Measurements from ENCODE around the gene ASPHD2. TPM values are rescaled to one million over a fixed set of nuclear protein-coding genes. Genes with fewer than 3 reads are reported as not detected.

The ASPHD2 gene
- total and polyA plus RNA-seq, 4 donors, result 0.31 to 1.6 (median 0.95) TPM

- Histone ChIP-seq H3K9me3 (ENCODE audit: control insufficient read depth in 4 of 4, insufficient read depth in 3 of 4, low read length in 3 of 4) (no peaks in the 10 kb centered on the region), H3K4me3 (no peak overlapping the region), H3K4me1 (ENCODE audit: control insufficient read depth in 5 of 5, insufficient read depth in 5 of 5, low read length in 5 of 5) (no peaks in the 10 kb centered on the region), H3K27me3 (ENCODE audit: control insufficient read depth in 3 of 3, insufficient read depth in 3 of 3, low read length in 2 of 3) (no peaks in the 10 kb centered on the region), H3K27ac (ENCODE audit: low read depth in 1 of 2, low read length in 1 of 2) (no peak overlapping the region), H3K36me3 (ENCODE audit: control insufficient read depth in 4 of 4, insufficient read depth in 4 of 4, low read length in 4 of 4) (peaks cover 0 to 13% (median 3%) of the 10 kb centered on the region in 4 donors), H3K9ac (ENCODE audit: insufficient read depth in 1 of 2, low read length in 2 of 2) (no peak overlapping the region)
- ATAC-seq (ENCODE audit: insufficient read depth, low FRiP score) (no peak), DNase-seq (no peak)
- no peak for TF ChIP-seq CTCF (IDR thresholded peaks at IDR 0.05; ENCODE audit: control extremely low read depth, extremely low read depth)
- 86 to 89% methylated on average over 17 of the region's 17 CpGs for WGBS, 2 donors
Measured at GRCh38 chr22:26446808-26447515, 17.9 kb downstream of the ASPHD2 start.

GRCh38 chr22:26447584-26448329, 18.7 kb downstream of the ASPHD2 start:
- H3K27me3 ChIP-seq (ENCODE audit: control insufficient read depth in 3 of 3, insufficient read depth in 3 of 3, low read length in 2 of 3), result no peaks in the 10 kb centered on the region
- no peaks in the 10 kb centered on the region for H3K4me1 ChIP-seq (ENCODE audit: control insufficient read depth in 5 of 5, insufficient read depth in 5 of 5, low read length in 5 of 5)
- DNase-seq (no peak), ATAC-seq (ENCODE audit: insufficient read depth, low FRiP score) (no peak)
- H3K27ac ChIP-seq (ENCODE audit: low read depth in 1 of 2, low read length in 1 of 2), result no peak overlapping the region
- peaks cover 0 to 19% (median 6%) of the 10 kb centered on the region in 4 donors for H3K36me3 ChIP-seq (ENCODE audit: control insufficient read depth in 4 of 4, insufficient read depth in 4 of 4, low read length in 4 of 4)
- TF ChIP-seq CTCF (IDR thresholded peaks at IDR 0.05; ENCODE audit: control extremely low read depth, extremely low read depth), result no peak
- no peak overlapping the region for H3K9ac ChIP-seq (ENCODE audit: insufficient read depth in 1 of 2, low read length in 2 of 2)
- 78 to 84% methylated on average over 15 of the region's 15 CpGs for WGBS, 2 donors
- H3K9me3 ChIP-seq (ENCODE audit: control insufficient read depth in 4 of 4, insufficient read depth in 3 of 4, low read length in 3 of 4), result no peaks in the 10 kb centered on the region
- H3K4me3 ChIP-seq, result no peak overlapping the region

GRCh38 chr22:26448334-26448733, 19.3 kb downstream of the ASPHD2 start:
- Histone ChIP-seq H3K27ac (ENCODE audit: low read depth in 1 of 2, low read length in 1 of 2) (no peak overlapping the region), H3K4me3 (no peak overlapping the region), H3K9ac (ENCODE audit: insufficient read depth in 1 of 2, low read length in 2 of 2) (no peak overlapping the region), H3K27me3 (ENCODE audit: control insufficient read depth in 3 of 3, insufficient read depth in 3 of 3, low read length in 2 of 3) (no peaks in the 10 kb centered on the region), H3K4me1 (ENCODE audit: control insufficient read depth in 5 of 5, insufficient read depth in 5 of 5, low read length in 5 of 5) (no peaks in the 10 kb centered on the region), H3K36me3 (ENCODE audit: control insufficient read depth in 4 of 4, insufficient read depth in 4 of 4, low read length in 4 of 4) (peaks cover 3 to 20% (median 7%) of the 10 kb centered on the region in 4 donors), H3K9me3 (ENCODE audit: control insufficient read depth in 4 of 4, insufficient read depth in 3 of 4, low read length in 3 of 4) (no peaks in the 10 kb centered on the region)
- no peak for TF ChIP-seq CTCF (IDR thresholded peaks at IDR 0.05; ENCODE audit: control extremely low read depth, extremely low read depth)
- no peak for ATAC-seq (ENCODE audit: insufficient read depth, low FRiP score)
- DNase-seq, result no peak
- WGBS, 2 donors, result 63 to 77% methylated on average over 5 of the region's 5 CpGs
